Caco-2 (cell line): ENCODE measurements around the gene UQCR11. TPM values are rescaled to one million over a fixed set of nuclear protein-coding genes. Genes with fewer than 3 reads are reported as not detected.
"Not testable (repeated sequence)": the region's sequence is repeated elsewhere in the genome, so short reads cannot be mapped to it uniquely, and the experiment has no call there.

Experiments
- BruUV-seq: library from RNA; stranded (reverse); fragments of 400-500 nt; replicated peaks from 2 replicates; lab custom pipeline; 2021; lab: Mats Ljungman, UMichigan
- CTCF ChIA-PET: fragments of 300-600 bp; sonication (Branson Sonifier 250); formaldehyde crosslinking; loops from one replicate; lab custom pipeline; 2022; ENCODE audit warnings: antibody characterized with exemption; lab: Charles Lee
- POLR2A ChIA-PET: fragments of 300-600 bp; sonication (Branson Sonifier 250); formaldehyde crosslinking; loops from one replicate; lab custom pipeline; 2022; ENCODE audit warnings: antibody characterized with exemption; lab: Charles Lee
- DNase-seq, 2 experiments: peaks; one replicate each; pipeline versions ENCODE4 v3.0.0 to v3.0.0-alpha.2; 2020 to 2022
- H3K27me3 ChIP-seq: replicated peaks from 2 replicates; pipeline ENCODE4 v1.6.0; 2011; ENCODE audit warnings: low read length; ENCODE audit not compliant: control insufficient read depth, insufficient read depth
- H3K36me3 ChIP-seq: 2 replicates; pipeline ENCODE4 v1.5.1; 2011; ENCODE audit warnings: low read length; ENCODE audit not compliant: control insufficient read depth, insufficient read depth
- H3K4me1 ChIP-seq: fragments of 250-450 bp; sonication (Bioruptor Pico); 2 replicates; pipeline ENCODE4 v1.5.1; 2020; ENCODE audit warnings: mild to moderate bottlenecking
- H3K4me3 ChIP-seq: 2 replicates; pipeline ENCODE4 v1.5.1; 2011; ENCODE audit warnings: low read depth, mild to moderate bottlenecking, control low read depth, low read length
- H3K9me3 ChIP-seq: fragments of 250-450 bp; sonication (Bioruptor Pico); 2 replicates; pipeline ENCODE4 v1.5.1; 2020; ENCODE audit warnings: mild to moderate bottlenecking, moderate library complexity
- H3K27ac Mint-ChIP-seq: one replicate; pipeline ENCODE4 v1.8.0; 2022; ENCODE audit warnings: mixed read lengths; ENCODE audit not compliant: unreplicated experiment
- H3K27me3 Mint-ChIP-seq: one replicate; pipeline ENCODE4 v1.8.0; 2022; ENCODE audit warnings: mixed read lengths; ENCODE audit not compliant: insufficient read depth, unreplicated experiment
- H3K36me3 Mint-ChIP-seq: one replicate; pipeline ENCODE4 v1.8.0; 2022; ENCODE audit warnings: mild to moderate bottlenecking, mixed read lengths; ENCODE audit not compliant: insufficient read depth, unreplicated experiment
- H3K4me1 Mint-ChIP-seq: one replicate; pipeline ENCODE4 v1.8.0; 2022; ENCODE audit warnings: low read depth, mixed read lengths; ENCODE audit not compliant: unreplicated experiment
- H3K4me3 Mint-ChIP-seq: one replicate; pipeline ENCODE4 v1.8.0; 2022; ENCODE audit warnings: mild to moderate bottlenecking, moderate library complexity, mixed read lengths; ENCODE audit not compliant: unreplicated experiment
- H3K9me3 Mint-ChIP-seq: one replicate; pipeline ENCODE4 v1.8.0; 2022; ENCODE audit warnings: mixed read lengths; ENCODE audit not compliant: unreplicated experiment
- CTCF ChIP-seq, 2 experiments: fragments of 200-600 bp in 1 of 2; IDR thresholded peaks; 1 replicate in 1 of 2; 2 replicates in 1 of 2; pipeline versions ENCODE4 v1.5.1 to v1.8.0; 2011 to 2022; ENCODE audit warnings: antibody characterized with exemption in 1 of 2, control low read depth in 1 of 2, inconsistent platforms in 1 of 2, low read depth in 1 of 2, low read length in 1 of 2, mild to moderate bottlenecking in 1 of 2, moderate library complexity in 1 of 2; ENCODE audit not compliant: insufficient read depth in 1 of 2, severe bottlenecking in 1 of 2, unreplicated experiment in 1 of 2
- intact Hi-C: fragments of 100-400 bp; cut with micrococcal nuclease; formaldehyde crosslinking; loops from one replicate; pipeline ENCODE4 v1.10.0; 2022; ENCODE audit not compliant: unreplicated experiment
- total RNA-seq: library from RNA; stranded (reverse); gene quantifications from 2 replicates; pipeline ENCODE4 v1.2.3, GENCODE V29; 2022

The UQCR11 gene
- total RNA-seq, 1 experiment from 2014 or later, result 222 TPM

- no peak for TF ChIP-seq CTCF (IDR thresholded peaks at IDR 0.05; ENCODE audit: insufficient read depth in 1 of 2, low read depth in 1 of 2, low read length in 1 of 2, severe bottlenecking in 1 of 2, unreplicated experiment in 1 of 2)
- Mint-ChIP-seq H3K27me3 (no peaks in the 10 kb centered on the region), H3K27ac (no peak overlapping the region), H3K36me3 (peaks cover 65% of the 10 kb centered on the region), H3K4me3 (no peak overlapping the region), H3K9me3 (no peaks in the 10 kb centered on the region), H3K4me1 (no peaks in the 10 kb centered on the region)
- Histone ChIP-seq H3K9me3 (no peaks in the 10 kb centered on the region), H3K4me1 (no peaks in the 10 kb centered on the region), H3K4me3 (no peak overlapping the region), H3K36me3 (peaks cover 3% of the 10 kb centered on the region; the same call in 1 of the 2 replicates), H3K27me3 (no peaks in the 10 kb centered on the region)
- no TSS peak for BruUV-seq
- POLR2A ChIA-PET, result no interaction called here
- no peak for DNase-seq
- CTCF ChIA-PET, result no interaction called here
- intact Hi-C loops, result no loop called here
Observed at GRCh38 chr19:1645299-1645698, 40.0 kb upstream of the UQCR11 start.

GRCh38 chr19:1644070-1644469 is 38.8 kb upstream of the UQCR11 start:
- peaks cover 1% of the 10 kb centered on the region; the same call in 1 of the 2 replicates for H3K36me3 ChIP-seq
- Mint-ChIP-seq H3K27me3 (no peaks in the 10 kb centered on the region), H3K27ac (no peak overlapping the region), H3K36me3 (peaks cover 61% of the 10 kb centered on the region), H3K9me3 (no peaks in the 10 kb centered on the region), H3K4me3 (no peak overlapping the region), H3K4me1 (no peaks in the 10 kb centered on the region)
- POLR2A ChIA-PET, result no interaction called here
- CTCF ChIA-PET, result interaction anchor here (0.6 kb wide), 1 partner anchor 33 kb away, joined by 6 read pairs; no protein-coding TSS in a partner anchor
- no peaks in the 10 kb centered on the region for H3K9me3 ChIP-seq
- no TSS peak for BruUV-seq
- intact Hi-C loops, result no loop called here
- no peak for TF ChIP-seq CTCF (IDR thresholded peaks at IDR 0.05; ENCODE audit: insufficient read depth in 1 of 2, low read depth in 1 of 2, low read length in 1 of 2, severe bottlenecking in 1 of 2, unreplicated experiment in 1 of 2)
- no peak overlapping the region for H3K4me3 ChIP-seq
- no peaks in the 10 kb centered on the region for H3K27me3 ChIP-seq
- no peaks in the 10 kb centered on the region for H3K4me1 ChIP-seq
- DNase-seq, result no peak

GRCh38 chr19:1640893-1641448 is 35.7 kb upstream of the UQCR11 start:
- intact Hi-C loops, H3K4me3 Mint-ChIP-seq, H3K4me1 Mint-ChIP-seq, H3K36me3 ChIP-seq, DNase-seq, H3K9me3 Mint-ChIP-seq, H3K4me3 ChIP-seq, BruUV-seq, CTCF ChIA-PET, H3K27me3 ChIP-seq, H3K27me3 Mint-ChIP-seq, H3K9me3 ChIP-seq, H3K4me1 ChIP-seq, H3K27ac Mint-ChIP-seq: not testable (repeated sequence)
- POLR2A ChIA-PET, result interaction anchor here (0.9 kb wide), 1 partner anchor 835 kb away, joined by 5 read pairs; the partner anchor contains the start of gene GADD45B
- H3K36me3 Mint-ChIP-seq, result peaks cover 79% of the 10 kb centered on the region
